GM12878 (cell line): ENCODE data around the gene CD48. TPM values are rescaled to one million over a fixed set of nuclear protein-coding genes. Genes with fewer than 3 reads are reported as not detected.

Experiments used
- ATAC-seq: fragments of 200-7000 bp; cut with Tn5 transposase; 3 replicates; pipeline ENCODE4 v1.9.1; 2020; ENCODE audit warnings: mild to moderate bottlenecking, moderate library complexity
- BruUV-seq: library from RNA; stranded (reverse); fragments of 400-500 nt; replicated peaks from 2 replicates; lab custom pipeline; 2021; lab: Mats Ljungman, UMichigan
- CTCF ChIA-PET: fragments of 300-600 bp; sonication (Branson Sonifier 250); formaldehyde crosslinking; extraction: SDS; loops from one replicate; lab custom pipeline; 2021; ENCODE audit warnings: inconsistent platforms; lab: Yijun Ruan, JAX
- POLR2A ChIA-PET: fragments of 350-600 bp; formaldehyde crosslinking; extraction: SDS; loops from one replicate; lab custom pipeline; 2021; ENCODE audit warnings: inconsistent platforms; lab: Charles Lee
- RAD21 ChIA-PET: fragments of 300-600 bp; sonication (Branson Sonifier 250); formaldehyde crosslinking; loops from one replicate; lab custom pipeline; 2023; ENCODE audit warnings: antibody characterized with exemption; ENCODE audit not compliant: unreplicated experiment; lab: Charles Lee
- SMC1A ChIA-PET: fragments of 300-600 bp; sonication (Branson Sonifier 250); formaldehyde crosslinking; loops from one replicate; lab custom pipeline; 2023; ENCODE audit not compliant: unreplicated experiment, uncharacterized antibody; lab: Charles Lee
- DNase-seq: peaks from one replicate; pipeline ENCODE4 v3.0.0-alpha.2; 2011; ENCODE audit warnings: low read depth, low spot score
- FAIRE-seq: peaks from 3 replicates; lab custom pipeline; 2011; peaks lifted over from hg19 to GRCh38; lab: Jason Lieb, UNC
- H2AFZ ChIP-seq: 2 replicates; pipeline ENCODE4 v1.6.0; 2011; ENCODE audit warnings: low read depth, low read length, control low read depth; ENCODE audit not compliant: control insufficient read depth
- H3K27ac ChIP-seq: 2 replicates; pipeline ENCODE4 v1.5.1; 2011; ENCODE audit warnings: control low read depth; ENCODE audit not compliant: control insufficient read depth, insufficient read depth
- H3K27me3 ChIP-seq, 2 experiments: replicated peaks in 1 of 2; 2 replicates each; pipeline versions ENCODE4 v1.6.0 to v1.6.1; 2011; ENCODE audit warnings: low read length in 1 of 2; ENCODE audit not compliant: control insufficient read depth in 2 of 2, insufficient read depth in 2 of 2
- H3K36me3 ChIP-seq, 2 experiments: 2 replicates each; pipeline ENCODE4 v1.5.1; 2011; ENCODE audit warnings: low read length in 1 of 2; ENCODE audit not compliant: control insufficient read depth in 2 of 2, insufficient read depth in 2 of 2
- H3K4me1 ChIP-seq: 2 replicates; pipeline ENCODE4 v1.6.1; 2011; ENCODE audit warnings: mild to moderate bottlenecking, low read length, moderate library complexity, mixed read lengths; ENCODE audit not compliant: control insufficient read depth, insufficient read depth
- H3K4me2 ChIP-seq: 2 replicates; pipeline ENCODE4 v1.6.0; 2011; ENCODE audit warnings: control low read depth; ENCODE audit not compliant: control insufficient read depth, insufficient read depth
- H3K4me3 ChIP-seq: fragments of 200-600 bp; sonication (generic); 2 replicates; pipeline ENCODE4 v1.5.1; 2016
- H3K79me2 ChIP-seq: 2 replicates; pipeline ENCODE4 v1.6.0; 2011; ENCODE audit warnings: low read length; ENCODE audit not compliant: control insufficient read depth, insufficient read depth
- H3K9ac ChIP-seq: 2 replicates; pipeline ENCODE4 v1.8.0; 2011; ENCODE audit warnings: low read length, control low read depth, mixed read lengths; ENCODE audit not compliant: control insufficient read depth, insufficient read depth
- H3K9me3 ChIP-seq: replicated peaks from 3 replicates; pipeline ENCODE4 v1.5.1; 2011; ENCODE audit warnings: mild to moderate bottlenecking, low read length; ENCODE audit not compliant: control insufficient read depth, insufficient read depth
- H4K20me1 ChIP-seq: 2 replicates; pipeline ENCODE4 v1.6.0; 2011; ENCODE audit not compliant: control insufficient read depth, insufficient read depth
- NBN ChIP-seq: fragments of 450-650 bp; IDR thresholded peaks from 2 replicates; pipeline ENCODE4 v1.6.1; 2016
- NFYA ChIP-seq: IDR thresholded peaks from 2 replicates; pipeline ENCODE4 v1.6.1; 2011; ENCODE audit warnings: low read depth, mild to moderate bottlenecking, low read length, improper control_type of control experiment, borderline replicate concordance
- NKRF ChIP-seq: fragments of 450-650 bp; conservative IDR thresholded peaks from 2 replicates; pipeline ENCODE4 v1.6.1; 2017; ENCODE audit warnings: mild to moderate bottlenecking, moderate library complexity
- NR2C2 ChIP-seq: IDR thresholded peaks from 2 replicates; pipeline ENCODE4 v1.6.1; 2011; ENCODE audit warnings: borderline replicate concordance, low read depth; ENCODE audit not compliant: control insufficient read depth, insufficient read length
- PAX5 ChIP-seq: IDR thresholded peaks from 2 replicates; pipeline ENCODE4 v1.6.1; 2011; ENCODE audit warnings: low read depth, low read length, borderline replicate concordance
- POLR2AphosphoS2 ChIP-seq: IDR thresholded peaks from 2 replicates; pipeline ENCODE4 v1.6.1; 2011; ENCODE audit warnings: low read depth, mild to moderate bottlenecking, low read length, improper control_type of control experiment, moderate library complexity
- POU2F2 ChIP-seq: IDR thresholded peaks from 3 replicates; pipeline ENCODE4 v1.6.1; 2011; ENCODE audit warnings: low read depth, mild to moderate bottlenecking, low read length, borderline replicate concordance
- RAD21 ChIP-seq: IDR thresholded peaks from 2 replicates; pipeline ENCODE4 v1.6.1; 2011; ENCODE audit warnings: mild to moderate bottlenecking, low read depth, low read length, moderate library complexity; ENCODE audit not compliant: insufficient read depth
- RCOR1 ChIP-seq: conservative IDR thresholded peaks from 2 replicates; pipeline ENCODE4 v1.6.1; 2012; ENCODE audit warnings: low read depth, low read length, improper control_type of control experiment
- RUNX3 ChIP-seq: IDR thresholded peaks from 2 replicates; pipeline ENCODE4 v1.6.1; 2012; ENCODE audit warnings: low read length, inconsistent platforms
- SIX5 ChIP-seq: IDR thresholded peaks from 2 replicates; pipeline ENCODE4 v1.6.1; 2011; ENCODE audit warnings: mild to moderate bottlenecking, low read depth, low read length, moderate library complexity; ENCODE audit not compliant: severe bottlenecking
- TCF12 ChIP-seq: IDR thresholded peaks from 2 replicates; pipeline ENCODE4 v1.6.1; 2011; ENCODE audit warnings: low read depth, mild to moderate bottlenecking, low read length
- TCF7 ChIP-seq: IDR thresholded peaks from 2 replicates; pipeline ENCODE4 v1.6.1; 2014; ENCODE audit warnings: antibody characterized with exemption, borderline replicate concordance
- USF1 ChIP-seq: IDR thresholded peaks from 2 replicates; pipeline ENCODE4 v1.6.1; 2011; ENCODE audit warnings: borderline replicate concordance, low read depth, mild to moderate bottlenecking, moderate library complexity, mixed read lengths, low read length; ENCODE audit not compliant: insufficient read depth; ENCODE audit errors: extremely low read length
- ZBED1 ChIP-seq: IDR thresholded peaks from 2 replicates; pipeline ENCODE4 v1.6.1; 2016; ENCODE audit warnings: borderline replicate concordance
- WGBS: methylation state at CpG from one replicate; pipeline ENCODE4 v1.1.6; 2016; ENCODE audit warnings: low lambda C conversion rate; ENCODE audit not compliant: insufficient replicate concordance, insufficient coverage; ENCODE audit errors: missing lambda C conversion rate; 5-methylcytosine and 5-hydroxymethylcytosine counted together
- in situ Hi-C: fragments of 300-500 bp; cut with MboI; formaldehyde crosslinking; loops from 9 replicates; pipeline ENCODE4 v1.14.3; 2018; ENCODE audit warnings: mixed read lengths
- intact Hi-C: fragments of 100-400 bp; cut with micrococcal nuclease; formaldehyde crosslinking; loops from one replicate; pipeline ENCODE4 v1.14.2; 2022; ENCODE audit not compliant: unreplicated experiment
- polyA plus RNA-seq, 11 experiments: library from polyadenylated mRNA; depleted of rRNA in 4 of 11; unstranded in 6 of 11; stranded (reverse) in 5 of 11; fragments of >200 nt; fragmentation: Nextera tagmentation in 4 of 11; fragmentation: Illumina TruSeq in 1 of 11; extraction: Ambion mirVana in 4 of 11; extraction: Trizol in 1 of 11; gene quantifications; 1 replicate in 1 of 11; 2 replicates in 10 of 11; pipeline versions ENCODE4 v1.2.1 to v1.2.3, GENCODE V29; 2011 to 2016; ENCODE audit warnings: inconsistent platforms in 2 of 11, missing spikeins in 2 of 11, low read depth in 1 of 11
- total RNA-seq, 4 experiments: library from RNA; depleted of rRNA in 3 of 4; stranded (reverse); fragments of >200 nt in 3 of 4; fragmentation: Illumina TruSeq in 1 of 4; extraction: Trizol in 1 of 4; gene quantifications; 2 replicates each; pipeline versions ENCODE4 v1.2.1 to v1.2.3, GENCODE V29; 2013 to 2021
- TF ChIP-seq, protein P1 (sequence below), 3 experiments: IDR thresholded peaks in 2 of 3; conservative IDR thresholded peaks in 1 of 3; 2 replicates each; pipeline ENCODE4 v1.5.1; 2011; ENCODE audit warnings: low read depth in 3 of 3, low read length in 3 of 3, mild to moderate bottlenecking in 3 of 3, control low read depth in 2 of 3, moderate library complexity in 2 of 3, inconsistent platforms in 1 of 3, mixed read lengths in 1 of 3; ENCODE audit not compliant: control insufficient read depth in 2 of 3, insufficient read depth in 1 of 3; ENCODE audit errors: extremely low read depth in 1 of 3
- TF ChIP-seq, protein P2 (sequence below): IDR thresholded peaks from 2 replicates; pipeline ENCODE4 v1.6.1; 2011; ENCODE audit warnings: low read depth, low read length, improper control_type of control experiment, borderline replicate concordance

The CD48 gene
- total and polyA plus RNA-seq, 10 of the 15 experiments (the other 5 are each of a cell fraction or from before 2014, with no cell fraction given): 302 to 1,315 (median 430) TPM

- peaks cover 21% of the 10 kb centered on the region for H3K79me2 ChIP-seq
- peak overlapping the region; percentile 82 for H3K4me2 ChIP-seq
- H3K27ac ChIP-seq: peak overlapping the region; percentile 38
- no peaks in the 10 kb centered on the region; the same call in 2 of the 3 replicates for H3K9me3 ChIP-seq
- FAIRE-seq (no peak), ATAC-seq (peak; percentile 29), DNase-seq (no peak)
- ChIA-PET RAD21 (interaction anchor here (0.5 to 6.8 kb wide), 26 partner anchors 10 to 299 kb away, joined by 3 to 132 read pairs (median 9); partner anchors contain the start of genes CD48 and SLAMF1), CTCF (interaction anchor here (0.9 to 6.5 kb wide), 30 partner anchors 8 to 316 kb away, joined by 3 to 92 read pairs (median 11); partner anchors contain the start of genes CD48, ITLN2, LY9 and SLAMF1), SMC1A (interaction anchor here (0.6 to 6.7 kb wide), 26 partner anchors 9 to 277 kb away, joined by 3 to 187 read pairs (median 14); partner anchors contain the start of genes CD48, SLAMF1 and SLAMF7), POLR2A (interaction anchor here (0.6 to 6.5 kb wide), 15 partner anchors 8 to 156 kb away, joined by 3 to 61 read pairs (median 6); partner anchors contain the start of gene SLAMF1)
- WGBS: 3% methylated on average over 2 of the region's 2 CpGs
- H3K4me1 ChIP-seq: peaks cover 48% of the 10 kb centered on the region
- H3K9ac ChIP-seq: no peak overlapping the region; the same call in 1 of the 2 replicates
- intact Hi-C loops (loop anchor here (2.0 kb wide), 3 partner anchors 28 to 156 kb away; partner anchors contain the start of gene SLAMF1), in situ Hi-C loops (no loop called here)
- H3K27me3 ChIP-seq: no peaks in the 10 kb centered on the region
- peaks cover 22 to 24% of the 10 kb centered on the region in 2 experiments; a peak in 3 of 4 replicates for H3K36me3 ChIP-seq
- H2AFZ ChIP-seq: no peak overlapping the region
- no TSS peak for BruUV-seq
- no peaks in the 10 kb centered on the region for H4K20me1 ChIP-seq
- 0 out of 2 replicates have a peak overlapping the region, but pooled peaks have one; percentile 48 for H3K4me3 ChIP-seq
- TF ChIP-seq TCF12 (peak; percentile 79), PAX5 (no peak), POU2F2 (0 out of 3 replicates have a peak, but pooled peaks have one; percentile 14), NFYA (no peak), NKRF (no peak), ZBED1 (0 out of 2 replicates have a peak, but pooled peaks have one; percentile 12), USF1 (no peak), NR2C2 (no peak), RUNX3 (0 out of 2 replicates have a peak, but pooled peaks have one; percentile 42), RAD21 (no peak), NBN (0 out of 2 replicates have a peak, but pooled peaks have one; percentile 16), SIX5 (no peak), RCOR1 (no peak), TCF7 (no peak), POLR2AphosphoS2 (no peak)
- TF ChIP-seq, protein P1, sequence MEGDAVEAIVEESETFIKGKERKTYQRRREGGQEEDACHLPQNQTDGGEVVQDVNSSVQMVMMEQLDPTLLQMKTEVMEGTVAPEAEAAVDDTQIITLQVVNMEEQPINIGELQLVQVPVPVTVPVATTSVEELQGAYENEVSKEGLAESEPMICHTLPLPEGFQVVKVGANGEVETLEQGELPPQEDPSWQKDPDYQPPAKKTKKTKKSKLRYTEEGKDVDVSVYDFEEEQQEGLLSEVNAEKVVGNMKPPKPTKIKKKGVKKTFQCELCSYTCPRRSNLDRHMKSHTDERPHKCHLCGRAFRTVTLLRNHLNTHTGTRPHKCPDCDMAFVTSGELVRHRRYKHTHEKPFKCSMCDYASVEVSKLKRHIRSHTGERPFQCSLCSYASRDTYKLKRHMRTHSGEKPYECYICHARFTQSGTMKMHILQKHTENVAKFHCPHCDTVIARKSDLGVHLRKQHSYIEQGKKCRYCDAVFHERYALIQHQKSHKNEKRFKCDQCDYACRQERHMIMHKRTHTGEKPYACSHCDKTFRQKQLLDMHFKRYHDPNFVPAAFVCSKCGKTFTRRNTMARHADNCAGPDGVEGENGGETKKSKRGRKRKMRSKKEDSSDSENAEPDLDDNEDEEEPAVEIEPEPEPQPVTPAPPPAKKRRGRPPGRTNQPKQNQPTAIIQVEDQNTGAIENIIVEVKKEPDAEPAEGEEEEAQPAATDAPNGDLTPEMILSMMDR (IDR thresholded peaks at IDR 0.05 in 2 of 3, conservative IDR thresholded peaks at IDR 0.05 in 1 of 3; ENCODE audit: control insufficient read depth in 2 of 3, extremely low read depth in 1 of 3, insufficient read depth in 1 of 3, low read depth in 3 of 3, low read length in 3 of 3): no peak
- TF ChIP-seq, protein P2, sequence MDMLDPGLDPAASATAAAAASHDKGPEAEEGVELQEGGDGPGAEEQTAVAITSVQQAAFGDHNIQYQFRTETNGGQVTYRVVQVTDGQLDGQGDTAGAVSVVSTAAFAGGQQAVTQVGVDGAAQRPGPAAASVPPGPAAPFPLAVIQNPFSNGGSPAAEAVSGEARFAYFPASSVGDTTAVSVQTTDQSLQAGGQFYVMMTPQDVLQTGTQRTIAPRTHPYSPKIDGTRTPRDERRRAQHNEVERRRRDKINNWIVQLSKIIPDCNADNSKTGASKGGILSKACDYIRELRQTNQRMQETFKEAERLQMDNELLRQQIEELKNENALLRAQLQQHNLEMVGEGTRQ: no peak
Observed at GRCh38 chr1:160674415-160674814, 37.2 kb downstream of the CD48 start.
